ENCODE results near the gene ABL1. TPM values are rescaled to one million over a fixed set of nuclear protein-coding genes. Genes with fewer than 3 reads are reported as not detected.

Gene ABL1
- total RNA-seq, 2 experiments from 2014 or later, result 30.2 to 33.0 TPM

DNA sequence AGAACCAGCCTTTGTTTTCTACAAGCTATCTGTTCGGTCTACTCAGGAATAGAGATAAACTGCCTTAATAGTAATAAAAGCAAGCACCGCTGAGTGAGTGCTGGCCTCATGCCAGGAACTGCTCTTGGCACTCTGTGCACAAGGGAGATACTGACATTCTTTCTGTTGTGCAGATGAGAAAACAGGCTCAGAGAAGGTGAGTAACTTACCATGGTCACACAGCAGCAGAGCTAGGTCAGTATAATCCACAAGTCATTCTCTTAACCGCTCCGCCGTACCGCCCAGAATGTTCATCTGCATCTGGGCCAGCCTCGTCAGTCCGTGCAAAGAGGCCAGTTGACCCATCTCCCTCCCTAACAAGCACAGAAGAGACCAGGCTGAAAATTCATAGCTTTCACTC is 34.2 kb downstream of the ABL1 start:
- ChIA-PET CTCF (interaction anchor here (0.7 to 9.0 kb wide), 16 partner anchors 9 to 177 kb away, joined by 3 to 74 read pairs (median 4); no protein-coding TSS in a partner anchor), POLR2A (no interaction called here)
- Mint-ChIP-seq H3K27me3 (no peaks in the 10 kb centered on the region), H3K9me3 (no peaks in the 10 kb centered on the region), H3K36me3 (ENCODE audit: low read depth) (peaks cover 19% of the 10 kb centered on the region), H3K4me1 (ENCODE audit: low read depth) (no peaks in the 10 kb centered on the region), H3K4me3 (no peak overlapping the region), H3K27ac (no peak overlapping the region)
- no peak for ATAC-seq
- no peak for DNase-seq
- TF ChIP-seq, protein P1, sequence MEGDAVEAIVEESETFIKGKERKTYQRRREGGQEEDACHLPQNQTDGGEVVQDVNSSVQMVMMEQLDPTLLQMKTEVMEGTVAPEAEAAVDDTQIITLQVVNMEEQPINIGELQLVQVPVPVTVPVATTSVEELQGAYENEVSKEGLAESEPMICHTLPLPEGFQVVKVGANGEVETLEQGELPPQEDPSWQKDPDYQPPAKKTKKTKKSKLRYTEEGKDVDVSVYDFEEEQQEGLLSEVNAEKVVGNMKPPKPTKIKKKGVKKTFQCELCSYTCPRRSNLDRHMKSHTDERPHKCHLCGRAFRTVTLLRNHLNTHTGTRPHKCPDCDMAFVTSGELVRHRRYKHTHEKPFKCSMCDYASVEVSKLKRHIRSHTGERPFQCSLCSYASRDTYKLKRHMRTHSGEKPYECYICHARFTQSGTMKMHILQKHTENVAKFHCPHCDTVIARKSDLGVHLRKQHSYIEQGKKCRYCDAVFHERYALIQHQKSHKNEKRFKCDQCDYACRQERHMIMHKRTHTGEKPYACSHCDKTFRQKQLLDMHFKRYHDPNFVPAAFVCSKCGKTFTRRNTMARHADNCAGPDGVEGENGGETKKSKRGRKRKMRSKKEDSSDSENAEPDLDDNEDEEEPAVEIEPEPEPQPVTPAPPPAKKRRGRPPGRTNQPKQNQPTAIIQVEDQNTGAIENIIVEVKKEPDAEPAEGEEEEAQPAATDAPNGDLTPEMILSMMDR (IDR thresholded peaks at IDR 0.05), result no peak
- intact Hi-C loops (cut with micrococcal nuclease), result loop anchor here (5.0 to 10.0 kb wide), 3 partner anchors 63 to 178 kb away; no protein-coding TSS in a partner anchor

DNA sequence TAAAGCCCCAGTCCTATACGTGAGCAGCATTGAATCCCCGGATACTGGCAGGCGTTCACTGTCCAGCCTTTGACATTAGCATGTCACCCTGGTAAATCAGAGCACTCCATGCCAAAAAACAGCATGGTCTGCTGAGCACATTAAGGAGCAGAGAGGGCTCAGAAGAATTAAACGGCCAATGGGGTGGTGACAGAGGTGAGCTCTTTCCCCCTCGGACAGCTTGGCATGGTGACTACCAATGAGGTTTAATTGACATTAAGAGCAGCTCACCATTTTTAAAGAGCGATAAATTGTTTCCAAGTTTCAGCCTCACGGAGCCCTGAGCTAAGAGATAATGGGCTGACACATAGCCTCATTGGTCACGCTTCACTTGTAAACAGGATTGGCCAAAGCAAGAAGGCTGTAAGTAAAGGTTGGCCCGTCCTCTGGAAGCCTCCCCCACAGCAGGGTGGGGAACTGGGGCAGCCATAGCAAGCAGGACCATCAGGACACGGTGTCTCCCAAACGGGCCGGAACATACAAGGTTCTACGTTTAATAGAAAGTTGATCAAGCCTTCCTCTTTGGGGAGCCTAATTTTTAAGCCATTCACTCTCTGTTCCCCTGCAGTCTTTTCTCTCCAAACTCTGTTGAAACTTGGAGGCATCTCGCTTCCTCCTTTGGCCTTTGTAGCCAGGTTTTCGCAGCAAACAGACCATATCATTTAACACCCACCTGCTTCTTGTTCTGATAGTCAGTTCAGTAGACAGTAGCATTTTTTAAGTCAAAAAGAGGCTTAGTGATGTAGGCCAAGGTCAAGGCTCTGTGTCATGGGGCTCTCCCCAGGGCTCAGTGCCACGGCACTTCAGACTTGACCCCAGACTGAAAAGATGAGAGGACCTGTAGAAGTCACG is 35.7 kb downstream of the ABL1 start:
- Mint-ChIP-seq H3K9me3 (no peaks in the 10 kb centered on the region), H3K27me3 (no peaks in the 10 kb centered on the region), H3K36me3 (ENCODE audit: low read depth) (peaks cover 19% of the 10 kb centered on the region), H3K4me1 (ENCODE audit: low read depth) (no peaks in the 10 kb centered on the region), H3K4me3 (no peak overlapping the region), H3K27ac (no peak overlapping the region)
- ATAC-seq (no peak), DNase-seq (no peak)
- intact Hi-C loops (cut with micrococcal nuclease), result no loop called here
- POLR2A ChIA-PET, result no interaction called here
- TF ChIP-seq, protein P1 (IDR thresholded peaks at IDR 0.05), result no peak
- CTCF ChIA-PET, result interaction anchor here (0.6 to 9.0 kb wide), 16 partner anchors 8 to 176 kb away, joined by 3 to 74 read pairs (median 4); no protein-coding TSS in a partner anchor

DNA sequence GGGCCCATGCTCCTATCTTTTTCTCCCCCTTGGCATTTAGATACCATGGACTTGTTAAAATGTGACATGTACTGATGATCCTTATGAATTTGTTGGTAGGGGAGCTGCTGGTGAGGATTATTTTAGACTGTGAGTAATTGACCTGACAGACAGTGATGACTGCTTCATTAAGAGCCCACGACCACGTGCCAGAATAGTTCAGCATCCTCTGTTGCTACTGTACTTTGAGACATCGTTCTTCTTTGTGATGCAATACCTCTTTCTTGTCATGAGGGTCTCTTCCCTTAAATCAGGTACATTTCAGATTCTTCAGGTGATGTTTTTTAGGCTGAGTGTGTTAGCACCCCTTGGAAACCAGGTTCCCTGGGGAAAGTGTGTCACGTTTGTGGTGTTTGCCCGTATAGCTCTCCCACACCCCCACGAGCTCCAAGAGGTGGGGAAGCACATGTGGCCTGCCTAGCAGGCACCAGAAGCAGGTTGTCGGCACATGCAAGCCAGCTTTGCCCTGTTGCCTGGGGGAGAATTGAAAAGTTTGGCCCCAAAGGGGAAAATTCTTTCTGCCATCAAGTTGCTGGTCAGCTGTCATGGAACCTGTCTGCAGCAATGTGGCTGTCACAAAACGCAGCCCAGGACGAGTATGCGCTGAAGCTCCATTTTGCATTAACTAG is 36.5 kb downstream of the ABL1 start:
- Mint-ChIP-seq H3K9me3 (no peaks in the 10 kb centered on the region), H3K36me3 (ENCODE audit: low read depth) (peaks cover 17% of the 10 kb centered on the region), H3K4me3 (no peak overlapping the region), H3K27ac (no peak overlapping the region), H3K4me1 (ENCODE audit: low read depth) (no peaks in the 10 kb centered on the region), H3K27me3 (no peaks in the 10 kb centered on the region)
- TF ChIP-seq, protein P1 (IDR thresholded peaks at IDR 0.05), result no peak
- DNase-seq, result no peak
- POLR2A ChIA-PET, result no interaction called here
- CTCF ChIA-PET, result interaction anchor here (0.6 to 3.9 kb wide), 4 partner anchors 20 to 175 kb away, joined by 3 to 20 read pairs (median 4); no protein-coding TSS in a partner anchor
- no peak for ATAC-seq
- intact Hi-C loops (cut with micrococcal nuclease), result no loop called here

DNA sequence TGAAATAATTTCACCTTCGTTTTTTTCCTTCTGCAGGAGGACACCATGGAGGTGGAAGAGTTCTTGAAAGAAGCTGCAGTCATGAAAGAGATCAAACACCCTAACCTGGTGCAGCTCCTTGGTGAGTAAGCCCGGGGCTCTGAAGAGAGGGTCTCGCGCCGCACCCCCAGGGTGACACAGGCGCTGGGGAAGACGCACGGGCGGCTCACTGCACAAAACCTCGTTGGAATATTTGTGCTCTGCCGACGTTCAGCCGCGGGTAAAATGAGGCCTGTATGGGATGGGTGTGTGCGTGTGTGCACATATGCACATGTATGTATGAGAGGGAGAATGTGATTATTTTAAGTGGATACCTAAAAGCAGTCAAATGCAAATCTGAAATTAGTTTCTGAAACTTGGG is 37.0 kb downstream of the ABL1 start:
- ChIA-PET CTCF (interaction anchor here (0.6 to 3.9 kb wide), 4 partner anchors 21 to 174 kb away, joined by 3 to 20 read pairs (median 4); no protein-coding TSS in a partner anchor), POLR2A (no interaction called here)
- TF ChIP-seq, protein P1 (IDR thresholded peaks at IDR 0.05), result no peak
- Mint-ChIP-seq H3K27me3 (no peaks in the 10 kb centered on the region), H3K36me3 (ENCODE audit: low read depth) (peaks cover 15% of the 10 kb centered on the region), H3K9me3 (no peaks in the 10 kb centered on the region), H3K27ac (no peak overlapping the region), H3K4me3 (no peak overlapping the region), H3K4me1 (ENCODE audit: low read depth) (no peaks in the 10 kb centered on the region)
- DNase-seq, result no peak
- intact Hi-C loops (cut with micrococcal nuclease), result no loop called here
- no peak for ATAC-seq

Data from activated CD8-positive, alpha-beta T cell treated with anti-CD3 and anti-CD28 coated beads for 36 hours (primary cell).